Measurements from ENCODE around the gene AASS. TPM values are rescaled to one million over a fixed set of nuclear protein-coding genes. Genes with fewer than 3 reads are reported as not detected.
A peak's percentile ranks its signal among the peaks of the same experiment; 100 is the strongest.

AASS gene
- total and polyA plus RNA-seq, 2 experiments from 2014 or later, result 368 to 789 TPM

GRCh38 chr7:122092964-122093797, 50.9 kb downstream of the AASS start:
- ATAC-seq, result peak; percentile 37
- peaks cover 27% of the 10 kb centered on the region for H4K20me1 ChIP-seq (replicated peaks; ENCODE audit: insufficient read depth)
- H3K4me2 ChIP-seq, result no peak overlapping the region
- H3K27ac Mint-ChIP-seq, result peak overlapping the region; percentile 64; the same call in 1 of the 2 replicates
- no peak overlapping the region for H3K4me3 ChIP-seq
- no peak overlapping the region for H2AFZ ChIP-seq
- peaks cover 36% of the 10 kb centered on the region for H3K4me1 ChIP-seq (ENCODE audit: insufficient read depth)
- peaks cover 40% of the 10 kb centered on the region; the same call in 1 of the 2 replicates for H3F3A ChIP-seq (replicated peaks; ENCODE audit: low read depth)
- H3K27ac ChIP-seq (ENCODE audit: low read depth), result peak overlapping the region; percentile 8
- no peaks in the 10 kb centered on the region for H3K9me3 Mint-ChIP-seq
- H3K36me3 ChIP-seq (ENCODE audit: insufficient read depth), result peaks cover 83% of the 10 kb centered on the region
- H3K27me3 Mint-ChIP-seq (ENCODE audit: insufficient read depth, low read depth, poor library complexity), result peaks cover 17% of the 10 kb centered on the region
- H3K79me2 ChIP-seq (replicated peaks; ENCODE audit: insufficient read depth), result peaks cover 54% of the 10 kb centered on the region
- DNase-seq (ENCODE audit: low spot score), result peak; percentile 87
- H3K36me3 Mint-ChIP-seq (ENCODE audit: low read depth), result peaks cover 93% of the 10 kb centered on the region
- H3K4me1 Mint-ChIP-seq, result peaks cover 44% of the 10 kb centered on the region
- no peaks in the 10 kb centered on the region for H3K9me2 ChIP-seq (ENCODE audit: insufficient read depth)
- H3K4me3 Mint-ChIP-seq, result no peak overlapping the region
- no peak for TF ChIP-seq STAT1 (IDR thresholded peaks at IDR 0.05; ENCODE audit: unreplicated experiment)
- TF ChIP-seq POLR2AphosphoS5 (IDR thresholded peaks at IDR 0.05; ENCODE audit: low read depth), result peak; percentile 13
- TF ChIP-seq EZH2 (IDR thresholded peaks at IDR 0.05; ENCODE audit: low read depth, unreplicated experiment), result no peak
- TF ChIP-seq CTCF (conservative IDR thresholded peaks at IDR 0.05; ENCODE audit: low read depth in 2 of 2), result peak; percentile 82 to 99
- no peak for TF ChIP-seq NANOG (IDR thresholded peaks at IDR 0.05; ENCODE audit: borderline replicate concordance)
- no peak for TF ChIP-seq JUNB (IDR thresholded peaks at IDR 0.05; ENCODE audit: unreplicated experiment)
- TF ChIP-seq, protein P1, sequence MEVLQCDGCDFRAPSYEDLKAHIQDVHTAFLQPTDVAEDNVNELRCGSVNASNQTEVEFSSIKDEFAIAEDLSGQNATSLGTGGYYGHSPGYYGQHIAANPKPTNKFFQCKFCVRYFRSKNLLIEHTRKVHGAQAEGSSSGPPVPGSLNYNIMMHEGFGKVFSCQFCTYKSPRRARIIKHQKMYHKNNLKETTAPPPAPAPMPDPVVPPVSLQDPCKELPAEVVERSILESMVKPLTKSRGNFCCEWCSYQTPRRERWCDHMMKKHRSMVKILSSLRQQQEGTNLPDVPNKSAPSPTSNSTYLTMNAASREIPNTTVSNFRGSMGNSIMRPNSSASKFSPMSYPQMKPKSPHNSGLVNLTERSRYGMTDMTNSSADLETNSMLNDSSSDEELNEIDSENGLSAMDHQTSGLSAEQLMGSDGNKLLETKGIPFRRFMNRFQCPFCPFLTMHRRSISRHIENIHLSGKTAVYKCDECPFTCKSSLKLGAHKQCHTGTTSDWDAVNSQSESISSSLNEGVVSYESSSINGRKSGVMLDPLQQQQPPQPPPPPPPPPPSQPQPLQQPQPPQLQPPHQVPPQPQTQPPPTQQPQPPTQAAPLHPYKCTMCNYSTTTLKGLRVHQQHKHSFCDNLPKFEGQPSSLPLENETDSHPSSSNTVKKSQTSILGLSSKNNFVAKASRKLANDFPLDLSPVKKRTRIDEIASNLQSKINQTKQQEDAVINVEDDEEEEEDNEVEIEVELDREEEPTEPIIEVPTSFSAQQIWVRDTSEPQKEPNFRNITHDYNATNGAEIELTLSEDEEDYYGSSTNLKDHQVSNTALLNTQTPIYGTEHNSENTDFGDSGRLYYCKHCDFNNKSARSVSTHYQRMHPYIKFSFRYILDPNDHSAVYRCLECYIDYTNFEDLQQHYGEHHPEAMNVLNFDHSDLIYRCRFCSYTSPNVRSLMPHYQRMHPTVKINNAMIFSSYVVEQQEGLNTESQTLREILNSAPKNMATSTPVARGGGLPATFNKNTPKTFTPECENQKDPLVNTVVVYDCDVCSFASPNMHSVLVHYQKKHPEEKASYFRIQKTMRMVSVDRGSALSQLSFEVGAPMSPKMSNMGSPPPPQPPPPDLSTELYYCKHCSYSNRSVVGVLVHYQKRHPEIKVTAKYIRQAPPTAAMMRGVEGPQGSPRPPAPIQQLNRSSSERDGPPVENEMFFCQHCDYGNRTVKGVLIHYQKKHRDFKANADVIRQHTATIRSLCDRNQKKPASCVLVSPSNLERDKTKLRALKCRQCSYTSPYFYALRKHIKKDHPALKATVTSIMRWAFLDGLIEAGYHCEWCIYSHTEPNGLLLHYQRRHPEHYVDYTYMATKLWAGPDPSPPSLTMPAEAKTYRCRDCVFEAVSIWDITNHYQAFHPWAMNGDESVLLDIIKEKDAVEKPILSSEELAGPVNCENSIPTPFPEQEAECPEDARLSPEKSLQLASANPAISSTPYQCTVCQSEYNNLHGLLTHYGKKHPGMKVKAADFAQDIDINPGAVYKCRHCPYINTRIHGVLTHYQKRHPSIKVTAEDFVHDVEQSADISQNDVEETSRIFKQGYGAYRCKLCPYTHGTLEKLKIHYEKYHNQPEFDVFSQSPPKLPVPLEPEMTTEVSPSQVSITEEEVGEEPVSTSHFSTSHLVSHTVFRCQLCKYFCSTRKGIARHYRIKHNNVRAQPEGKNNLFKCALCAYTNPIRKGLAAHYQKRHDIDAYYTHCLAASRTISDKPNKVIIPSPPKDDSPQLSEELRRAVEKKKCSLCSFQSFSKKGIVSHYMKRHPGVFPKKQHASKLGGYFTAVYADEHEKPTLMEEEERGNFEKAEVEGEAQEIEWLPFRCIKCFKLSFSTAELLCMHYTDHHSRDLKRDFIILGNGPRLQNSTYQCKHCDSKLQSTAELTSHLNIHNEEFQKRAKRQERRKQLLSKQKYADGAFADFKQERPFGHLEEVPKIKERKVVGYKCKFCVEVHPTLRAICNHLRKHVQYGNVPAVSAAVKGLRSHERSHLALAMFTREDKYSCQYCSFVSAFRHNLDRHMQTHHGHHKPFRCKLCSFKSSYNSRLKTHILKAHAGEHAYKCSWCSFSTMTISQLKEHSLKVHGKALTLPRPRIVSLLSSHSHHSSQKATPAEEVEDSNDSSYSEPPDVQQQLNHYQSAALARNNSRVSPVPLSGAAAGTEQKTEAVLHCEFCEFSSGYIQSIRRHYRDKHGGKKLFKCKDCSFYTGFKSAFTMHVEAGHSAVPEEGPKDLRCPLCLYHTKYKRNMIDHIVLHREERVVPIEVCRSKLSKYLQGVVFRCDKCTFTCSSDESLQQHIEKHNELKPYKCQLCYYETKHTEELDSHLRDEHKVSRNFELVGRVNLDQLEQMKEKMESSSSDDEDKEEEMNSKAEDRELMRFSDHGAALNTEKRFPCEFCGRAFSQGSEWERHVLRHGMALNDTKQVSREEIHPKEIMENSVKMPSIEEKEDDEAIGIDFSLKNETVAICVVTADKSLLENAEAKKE (CRISPR knock-in tag; IDR thresholded peaks at IDR 0.05), result no peak
- H3K27me3 ChIP-seq (ENCODE audit: insufficient read depth), result no peaks in the 10 kb centered on the region

All from GM23338 (cell line).